H1 (cell line): ENCODE measurements around the gene PAPOLA. TPM values are rescaled to one million over a fixed set of nuclear protein-coding genes. Genes with fewer than 3 reads are reported as not detected.

Source experiments
- CTCF ChIA-PET: fragments of 300-600 bp; sonication (Branson Sonifier 250); formaldehyde crosslinking; loops from one replicate; lab custom pipeline; 2021; ENCODE audit not compliant: partially characterized antibody; lab: Charles Lee
- POLR2A ChIA-PET: fragments of 300-600 bp; sonication (Branson Sonifier 250); formaldehyde crosslinking; loops from one replicate; lab custom pipeline; 2021; ENCODE audit warnings: inconsistent platforms; ENCODE audit not compliant: partially characterized antibody; lab: Charles Lee
- DNase-seq, 2 experiments: peaks; one replicate each; pipeline versions ENCODE4 v3.0.0 to v3.0.0-alpha.2; 2010 to 2022; ENCODE audit warnings: low spot score in 2 of 2, low read depth in 1 of 2, mixed read lengths in 1 of 2
- FAIRE-seq: peaks from 2 replicates; lab custom pipeline; 2011; peaks lifted over from hg19 to GRCh38; lab: Jason Lieb, UNC
- H2AFZ ChIP-seq: 2 replicates; pipeline ENCODE4 v1.8.1; 2012; ENCODE audit warnings: low read length, inconsistent platforms
- H2AK5ac ChIP-seq: 2 replicates; pipeline ENCODE4 v1.6.1; 2013; ENCODE audit warnings: low read depth, low read length
- H2BK120ac ChIP-seq: replicated peaks from 2 replicates; pipeline ENCODE3; 2013; ENCODE audit warnings: low read depth, low read length, inconsistent platforms
- H2BK12ac ChIP-seq: 2 replicates; pipeline ENCODE4 v1.6.1; 2013; ENCODE audit warnings: low read depth, low read length
- H2BK15ac ChIP-seq: 2 replicates; pipeline ENCODE4 v1.6.1; 2013; ENCODE audit warnings: low read length
- H2BK20ac ChIP-seq: 2 replicates; pipeline ENCODE4 v1.6.1; 2013; ENCODE audit warnings: low read length
- H2BK5ac ChIP-seq: 2 replicates; pipeline ENCODE4 v1.6.1; 2013; ENCODE audit warnings: low read depth, low read length
- H3K14ac ChIP-seq: 2 replicates; pipeline ENCODE4 v1.6.1; 2013; ENCODE audit warnings: inconsistent platforms; ENCODE audit not compliant: insufficient read length
- H3K18ac ChIP-seq: 2 replicates; pipeline ENCODE4 v1.6.1; 2013; ENCODE audit warnings: low read length; ENCODE audit errors: extremely low read depth
- H3K23ac ChIP-seq: 2 replicates; pipeline ENCODE4 v1.6.1; 2013; ENCODE audit warnings: inconsistent platforms; ENCODE audit not compliant: insufficient read length
- H3K23me2 ChIP-seq: 2 replicates; pipeline ENCODE4 v1.6.1; 2013; ENCODE audit warnings: low read depth, low read length
- H3K27ac ChIP-seq: 2 replicates; pipeline ENCODE4 v1.6.1; 2011; ENCODE audit warnings: low read depth, low read length, inconsistent platforms
- H3K27me3 ChIP-seq, 4 experiments: replicated peaks in 1 of 4; 1 replicate in 1 of 4; 2 replicates in 3 of 4; pipeline versions ENCODE4 v1.6.1 to v1.8.1; 2011 to 2013; ENCODE audit warnings: low read length in 3 of 4, mild to moderate bottlenecking in 3 of 4, inconsistent platforms in 2 of 4, mixed read lengths in 2 of 4, moderate library complexity in 1 of 4; ENCODE audit not compliant: control insufficient read depth in 3 of 4, insufficient read depth in 3 of 4; ENCODE audit errors: extremely low read depth in 1 of 4
- H3K36me3 ChIP-seq, 4 experiments: 2 replicates each; pipeline versions ENCODE4 v1.6.1 to v1.8.1; 2011 to 2013; ENCODE audit warnings: mild to moderate bottlenecking in 4 of 4, low read length in 3 of 4, moderate library complexity in 2 of 4, control low read depth in 1 of 4, inconsistent platforms in 1 of 4; ENCODE audit not compliant: insufficient read depth in 4 of 4, control insufficient read depth in 2 of 4
- H3K4ac ChIP-seq: replicated peaks from 2 replicates; pipeline ENCODE3; 2013; ENCODE audit warnings: low read length, low read depth, mixed read lengths, inconsistent platforms; ENCODE audit not compliant: insufficient read length
- H3K4me1 ChIP-seq, 4 experiments: replicated peaks in 1 of 4; 1 replicate in 1 of 4; 2 replicates in 3 of 4; pipeline versions ENCODE4 v1.6.1 to v1.8.1; 2011 to 2013; ENCODE audit warnings: low read length in 3 of 4, inconsistent platforms in 2 of 4, mixed read lengths in 1 of 4; ENCODE audit not compliant: insufficient read depth in 4 of 4, control insufficient read depth in 3 of 4
- H3K4me2 ChIP-seq, 2 experiments: 2 replicates each; pipeline versions ENCODE4 v1.6.1 to v1.8.1; 2011 to 2013; ENCODE audit warnings: low read depth in 2 of 2, low read length in 2 of 2, control low read depth in 1 of 2, inconsistent platforms in 1 of 2, mild to moderate bottlenecking in 1 of 2; ENCODE audit not compliant: insufficient read depth in 1 of 2
- H3K4me3 ChIP-seq, 4 experiments: fragments of 200-600, 300-600 bp in 1 of 4; sonication (generic), shearing (Covaris generic), sonication (Bioruptor Twin) in 1 of 4; 2 replicates each; pipeline versions ENCODE4 v1.5.1 to v1.8.1; 2011 to 2016; ENCODE audit warnings: low read length in 4 of 4, low read depth in 3 of 4, control low read depth in 2 of 4, inconsistent platforms in 2 of 4, mild to moderate bottlenecking in 2 of 4, mixed read lengths in 1 of 4, moderate library complexity in 1 of 4; ENCODE audit not compliant: insufficient read depth in 2 of 4; ENCODE audit errors: extremely low read depth in 1 of 4
- H3K56ac ChIP-seq: replicated peaks from 2 replicates; pipeline ENCODE3; 2013; ENCODE audit warnings: low read depth, mild to moderate bottlenecking, mixed read lengths, low read length, inconsistent platforms; ENCODE audit not compliant: insufficient read length
- H3K79me1 ChIP-seq: 2 replicates; pipeline ENCODE4 v1.6.1; 2013; ENCODE audit warnings: low read depth, low read length, control low read depth
- H3K79me2 ChIP-seq, 2 experiments: 2 replicates each; pipeline versions ENCODE4 v1.6.1 to v1.8.1; 2012 to 2013; ENCODE audit warnings: low read length in 2 of 2, mild to moderate bottlenecking in 2 of 2, inconsistent platforms in 1 of 2; ENCODE audit not compliant: insufficient read depth in 2 of 2, control insufficient read depth in 1 of 2
- H3K9ac ChIP-seq, 4 experiments: replicated peaks in 1 of 4; 1 replicate in 1 of 4; 2 replicates in 3 of 4; pipeline versions ENCODE4 v1.6.1 to v1.8.1; 2011 to 2013; ENCODE audit warnings: low read depth in 3 of 4, low read length in 3 of 4, control low read depth in 2 of 4, mild to moderate bottlenecking in 2 of 4, moderate library complexity in 2 of 4, inconsistent platforms in 1 of 4; ENCODE audit errors: extremely low read depth in 1 of 4
- H3K9me3 ChIP-seq, 2 experiments: 2 replicates each; pipeline versions ENCODE4 v1.6.1 to v1.8.1; 2012 to 2013; ENCODE audit warnings: mild to moderate bottlenecking in 2 of 2, moderate library complexity in 2 of 2, control low read depth in 1 of 2, inconsistent platforms in 1 of 2, low read depth in 1 of 2, low read length in 1 of 2, mixed read lengths in 1 of 2; ENCODE audit not compliant: insufficient read depth in 2 of 2
- H4K20me1 ChIP-seq, 2 experiments: replicated peaks in 1 of 2; 2 replicates each; pipeline versions ENCODE3 to v1.8.1; 2011 to 2013; ENCODE audit warnings: inconsistent platforms in 2 of 2, low read length in 2 of 2, mild to moderate bottlenecking in 1 of 2; ENCODE audit not compliant: insufficient read depth in 2 of 2, control insufficient read depth in 1 of 2
- H4K5ac ChIP-seq: 2 replicates; pipeline ENCODE4 v1.6.1; 2013; ENCODE audit warnings: low read length, low read depth, mixed read lengths, inconsistent platforms; ENCODE audit not compliant: insufficient read length
- H4K8ac ChIP-seq: 2 replicates; pipeline ENCODE4 v1.8.0; 2013; ENCODE audit warnings: mild to moderate bottlenecking, moderate library complexity, low read length, inconsistent platforms; ENCODE audit not compliant: insufficient read depth; ENCODE audit errors: extremely low read depth
- H4K91ac ChIP-seq: replicated peaks from 2 replicates; pipeline ENCODE3; 2013; ENCODE audit warnings: low read length, mixed read lengths, inconsistent platforms; ENCODE audit not compliant: insufficient read length
- ATF3 ChIP-seq: IDR thresholded peaks from 2 replicates; pipeline ENCODE4 v1.6.1; 2011; ENCODE audit warnings: low read depth, mild to moderate bottlenecking, low read length; ENCODE audit not compliant: insufficient read depth
- SP4 ChIP-seq: IDR thresholded peaks from 2 replicates; pipeline ENCODE4 v1.6.1; 2012; ENCODE audit warnings: low read length, inconsistent platforms
- WGBS, 2 experiments: shearing (Covaris generic) in 1 of 2; methylation state at CpG; one replicate each; pipeline versions ENCODE4 v1.1.6 to v1.1.7; 2013 to 2015; ENCODE audit warnings: low lambda C conversion rate in 2 of 2, mixed read lengths in 2 of 2, inconsistent platforms in 1 of 2, low coverage in 1 of 2, missing lambda C conversion rate in 1 of 2; ENCODE audit not compliant: insufficient replicate concordance in 2 of 2, insufficient coverage in 1 of 2, insufficient read length in 1 of 2; ENCODE audit errors: extremely low coverage in 1 of 2, missing lambda C conversion rate in 1 of 2; 5-methylcytosine and 5-hydroxymethylcytosine counted together
- polyA plus RNA-seq, 7 experiments: library from polyadenylated mRNA; depleted of rRNA in 3 of 7; stranded (reverse) in 5 of 7; unstranded in 2 of 7; fragments of >200 nt in 5 of 7; fragments of 200-250 nt in 2 of 7; gene quantifications; 1 replicate in 5 of 7; 2 replicates in 1 of 7; 4 replicates in 1 of 7; pipeline versions ENCODE4 v1.2.1 to v1.2.3, GENCODE V29; 2011 to 2013; ENCODE audit warnings: missing spikeins in 2 of 7, mixed read lengths in 2 of 7
- total RNA-seq: library from RNA; stranded (reverse); fragmentation: NEBNext Ultra II Directional; extraction: Animal tissue kit (Norgen Biotek cat#: 25700); gene quantifications from 2 replicates; pipeline ENCODE4 v1.2.1, GENCODE V29; 2021

The PAPOLA gene
- total and polyA plus RNA-seq, 2 of the 8 experiments (the other 6 are each of a cell fraction or from before 2014, with no cell fraction given), result 163 to 239 TPM

DNA sequence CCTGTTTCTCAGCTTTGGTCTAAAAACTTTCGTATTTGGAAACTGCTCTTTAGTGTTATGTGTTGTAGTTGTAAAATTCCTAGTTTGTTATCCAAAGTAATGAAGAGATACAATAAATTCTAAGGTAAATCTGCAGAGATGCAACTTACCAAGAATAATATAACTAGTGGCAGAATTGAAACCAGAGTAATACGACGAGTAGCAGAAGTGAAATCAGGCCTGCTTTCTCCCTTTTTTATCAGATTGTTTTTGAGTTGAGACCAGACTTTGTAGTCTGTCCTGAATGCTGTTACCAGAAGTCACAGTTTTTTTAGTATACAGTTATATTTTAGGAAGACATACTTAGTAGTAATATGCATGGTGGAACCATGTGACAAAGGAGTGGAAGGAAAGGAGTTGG lies 12.5 kb downstream of the PAPOLA start:
- H2BK12ac ChIP-seq, result no peak overlapping the region
- no peak overlapping the region for H3K4me2 ChIP-seq
- H3K36me3 ChIP-seq, result no peaks in the 10 kb centered on the region
- H4K5ac ChIP-seq, result no peak overlapping the region
- no peak overlapping the region; a peak in 1 of 7 replicates for H3K9ac ChIP-seq
- FAIRE-seq, result no peak
- 93% methylated on average over 3 of the region's 3 CpGs; no CpG with 5 or more reads in 1 of the 2 experiments for WGBS, 2 experiments
- peaks cover 53 to 99% of the 10 kb centered on the region in 2 experiments for H3K79me2 ChIP-seq
- peaks cover 0 to 13% (median 5%) of the 10 kb centered on the region in 4 experiments; a peak in 6 of 7 replicates for H3K4me1 ChIP-seq
- H2BK20ac ChIP-seq, result no peak overlapping the region
- ChIA-PET CTCF (interaction anchor here (0.7 kb wide), 1 partner anchor 741 kb away, joined by 3 read pairs; no protein-coding TSS in a partner anchor), POLR2A (no interaction called here)
- no peaks in the 10 kb centered on the region for H3K9me3 ChIP-seq
- H3K27ac ChIP-seq, result no peak overlapping the region
- no peak overlapping the region for H3K14ac ChIP-seq
- H3K23ac ChIP-seq, result no peak overlapping the region
- no peak overlapping the region for H3K4me3 ChIP-seq
- no peak overlapping the region for H2BK120ac ChIP-seq
- no peak overlapping the region for H3K56ac ChIP-seq
- H3K23me2 ChIP-seq, result no peaks in the 10 kb centered on the region; the same call in 1 of the 2 replicates
- peaks cover 21 to 22% of the 10 kb centered on the region in 2 experiments for H4K20me1 ChIP-seq
- no peak overlapping the region for H2AFZ ChIP-seq
- H3K18ac ChIP-seq, result no peak overlapping the region
- no peak for DNase-seq
- no peak for TF ChIP-seq SP4
- TF ChIP-seq ATF3, result no peak
- no peak overlapping the region for H2BK5ac ChIP-seq
- no peak overlapping the region for H2BK15ac ChIP-seq
- H4K91ac ChIP-seq, result no peak overlapping the region
- no peak overlapping the region for H4K8ac ChIP-seq
- H2AK5ac ChIP-seq, result no peak overlapping the region
- no peak overlapping the region for H3K4ac ChIP-seq
- no peaks in the 10 kb centered on the region for H3K27me3 ChIP-seq
- H3K79me1 ChIP-seq, result 0 out of 2 replicates have a peak, but pooled peaks cover 3% of the 10 kb centered on the region
